B cell (primary cell): ENCODE data around the gene CACNA2D2. TPM values are rescaled to one million over a fixed set of nuclear protein-coding genes. Genes with fewer than 3 reads are reported as not detected.

ENCODE experiments used
- ATAC-seq: fragments of 200-7000 bp; cut with Tn5 transposase; one replicate; pipeline ENCODE4 v1.10.0; 2021; ENCODE audit warnings: low read depth, mild to moderate bottlenecking, moderate number of reproducible peaks, moderate library complexity
- CTCF ChIA-PET: fragments of 350-600 bp; sonication (Branson Sonifier 250); formaldehyde crosslinking; loops from one replicate; lab custom pipeline; 2021; ENCODE audit warnings: antibody characterized with exemption, inconsistent platforms; lab: Charles Lee
- POLR2A ChIA-PET: fragments of 350-600 bp; sonication (Branson Sonifier 250); formaldehyde crosslinking; loops from one replicate; lab custom pipeline; 2021; ENCODE audit warnings: antibody characterized with exemption; lab: Charles Lee
- DNase-seq: peaks from one replicate; pipeline ENCODE4 v3.0.0; 2013
- H2AFZ ChIP-seq: 2 replicates; pipeline ENCODE4 v1.6.1; 2012; ENCODE audit warnings: mild to moderate bottlenecking, low read depth, low read length; ENCODE audit not compliant: insufficient read depth, poor library complexity, severe bottlenecking
- H3K27ac ChIP-seq, 2 donors: 1 replicate in 1 of 2; 2 replicates in 1 of 2; pipeline ENCODE4 v1.5.1; 2012 to 2013; ENCODE audit warnings: low read length in 2 of 2, mild to moderate bottlenecking in 2 of 2, moderate library complexity in 1 of 2
- H3K27me3 ChIP-seq, 4 experiments: fragments of 200-600 bp in 1 of 4; sonication (generic) in 1 of 4; replicated peaks in 1 of 4; 1 replicate in 2 of 4; 2 replicates in 2 of 4; pipeline versions ENCODE4 v1.6.1 to v1.7.0; 2013 to 2016; ENCODE audit warnings: low read length in 3 of 4, mild to moderate bottlenecking in 2 of 4, mixed read lengths in 1 of 4, moderate library complexity in 1 of 4; ENCODE audit not compliant: insufficient read depth in 4 of 4, control insufficient read depth in 3 of 4; ENCODE audit errors: control extremely low read depth in 1 of 4
- H3K36me3 ChIP-seq, 2 experiments: replicated peaks in 1 of 2; 1 replicate in 1 of 2; 2 replicates in 1 of 2; pipeline versions ENCODE4 v1.6.1 to v1.7.1; 2013; ENCODE audit warnings: low read length in 1 of 2; ENCODE audit not compliant: insufficient read depth in 2 of 2, control insufficient read depth in 1 of 2; ENCODE audit errors: control extremely low read depth in 1 of 2, extremely low read depth in 1 of 2
- H3K4me1 ChIP-seq, 2 donors: fragments of 200-600 bp in 1 of 2; sonication (generic) in 1 of 2; 1 replicate in 1 of 2; 2 replicates in 1 of 2; pipeline versions ENCODE4 v1.5.1 to v1.6.1; 2013 to 2017; ENCODE audit warnings: low read length in 2 of 2; ENCODE audit not compliant: control insufficient read depth in 2 of 2, insufficient read depth in 2 of 2
- H3K4me2 ChIP-seq: replicated peaks from 2 replicates; pipeline ENCODE3; 2012; ENCODE audit warnings: mild to moderate bottlenecking, low read depth, low read length; ENCODE audit not compliant: poor library complexity, severe bottlenecking
- H3K4me3 ChIP-seq, 5 experiments: fragments of 200-600 bp in 1 of 5; sonication (generic) in 1 of 5; 1 replicate in 3 of 5; 2 replicates in 2 of 5; pipeline versions ENCODE4 v1.5.1 to v1.7.0; 2011 to 2016; ENCODE audit warnings: low read length in 4 of 5, mild to moderate bottlenecking in 4 of 5, low read depth in 2 of 5, control low read depth in 1 of 5, moderate library complexity in 1 of 5; ENCODE audit not compliant: insufficient read depth in 1 of 5; ENCODE audit errors: control extremely low read depth in 1 of 5, extremely low read depth in 1 of 5
- H3K79me2 ChIP-seq: fragments of 200-600 bp; sonication (generic); one replicate; pipeline ENCODE4 v1.6.0; 2016; ENCODE audit warnings: low read length; ENCODE audit not compliant: control insufficient read depth, insufficient read depth
- H3K9ac ChIP-seq: fragments of 200-600 bp; sonication (generic); 2 replicates; pipeline ENCODE4 v1.6.1; 2017; ENCODE audit warnings: mild to moderate bottlenecking, low read length, moderate library complexity
- H3K9me3 ChIP-seq, 3 donors: one replicate each; pipeline versions ENCODE4 v1.6.1 to v1.7.1; 2013; ENCODE audit warnings: low read length in 2 of 3; ENCODE audit not compliant: control insufficient read depth in 2 of 3, insufficient read depth in 1 of 3; ENCODE audit errors: control extremely low read depth in 1 of 3
- H4K20me1 ChIP-seq: 2 replicates; pipeline ENCODE4 v1.6.0; 2012; ENCODE audit warnings: mild to moderate bottlenecking, low read length; ENCODE audit not compliant: insufficient read depth, control insufficient read depth, poor library complexity, severe bottlenecking
- H3K27ac Mint-ChIP-seq: one replicate; pipeline ENCODE4 v1.8.0; 2021; ENCODE audit warnings: mixed read lengths
- H3K27me3 Mint-ChIP-seq: one replicate; pipeline ENCODE4 v1.8.0; 2021; ENCODE audit warnings: mixed read lengths
- H3K4me1 Mint-ChIP-seq: one replicate; pipeline ENCODE4 v1.8.0; 2021; ENCODE audit warnings: mixed read lengths
- H3K4me3 Mint-ChIP-seq: one replicate; pipeline ENCODE4 v1.8.0; 2021; ENCODE audit warnings: mixed read lengths
- H3K9me3 Mint-ChIP-seq: one replicate; pipeline ENCODE4 v1.8.0; 2022; ENCODE audit warnings: mixed read lengths; ENCODE audit not compliant: insufficient read depth
- EZH2 ChIP-seq: IDR thresholded peaks from 2 replicates; pipeline ENCODE4 v1.6.1; 2012; ENCODE audit warnings: borderline replicate concordance, low read depth, mild to moderate bottlenecking, moderate library complexity, low read length; ENCODE audit not compliant: insufficient read depth, poor library complexity, severe bottlenecking
- WGBS: methylation state at CpG from one replicate; pipeline ENCODE4 v1.1.5; 2013; ENCODE audit warnings: missing lambda C conversion rate; ENCODE audit not compliant: insufficient coverage; 5-methylcytosine and 5-hydroxymethylcytosine counted together
- intact Hi-C: fragments of 100-400 bp; cut with micrococcal nuclease; formaldehyde crosslinking; loops from one replicate; pipeline ENCODE4 v1.10.0; 2022
- polyA plus RNA-seq: library from polyadenylated mRNA; depleted of rRNA; stranded (reverse); fragments of >200 nt; gene quantifications from 2 replicates; pipeline ENCODE4 v1.2.3, GENCODE V29; 2012
- total RNA-seq, 2 donors: library from RNA; stranded (reverse); fragments of 120-200 nt in 1 of 2; gene quantifications; 1 replicate in 1 of 2; 2 replicates in 1 of 2; pipeline versions ENCODE4 v1.2.3 to v1.2.4, GENCODE V29; 2013 to 2022
- TF ChIP-seq, protein P1 (sequence below): fragments of 200-600 bp; IDR thresholded peaks from one replicate; pipeline ENCODE4 v1.8.0; 2022; ENCODE audit warnings: antibody characterized with exemption, mild to moderate bottlenecking

CACNA2D2 gene
- total and polyA plus RNA-seq, 2 donors (not counting 1 experiment from before 2014, with no cell fraction given) = 0.69 to 1.2 TPM

DNA sequence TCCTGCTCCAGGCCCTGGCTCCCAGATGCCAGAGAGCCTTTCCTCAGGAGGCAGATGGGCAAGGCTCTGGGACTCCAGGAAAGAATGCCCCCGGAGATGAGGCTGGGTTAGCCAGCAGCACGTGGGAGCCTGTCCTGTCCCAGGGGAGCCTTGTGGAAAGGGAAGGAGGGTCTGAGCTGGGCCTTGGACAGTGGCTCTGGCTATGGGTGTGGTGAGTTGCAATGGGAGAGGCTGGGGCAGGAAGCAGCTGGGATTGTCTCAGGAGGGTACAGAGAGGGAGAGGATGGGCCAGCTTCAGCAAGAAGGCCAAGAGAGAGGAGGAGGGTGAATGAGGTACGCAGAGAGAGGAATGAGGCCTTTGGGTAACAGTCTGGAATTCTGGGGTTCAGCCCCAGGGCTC is 17.4 kb upstream of the CACNA2D2 start:
- Histone ChIP-seq H4K20me1 (no peaks in the 10 kb centered on the region), H3K9me3 (no peaks in the 10 kb centered on the region), H3K79me2 (no peaks in the 10 kb centered on the region), H3K27me3 (peaks cover 0 to 4% (median 0%) of the 10 kb centered on the region in 4 experiments), H3K4me2 (no peak overlapping the region), H3K36me3 (no peaks in the 10 kb centered on the region), H3K27ac (no peak overlapping the region), H3K4me1 (peaks cover 13 to 21% of the 10 kb centered on the region in 2 donors), H3K9ac (no peak overlapping the region), H3K4me3 (no peak overlapping the region), H2AFZ (no peak overlapping the region)
- ChIA-PET CTCF (no interaction called here), POLR2A (no interaction called here)
- WGBS = 66% methylated on average over 3 of the region's 3 CpGs
- Mint-ChIP-seq H3K27ac (no peak overlapping the region), H3K9me3 (no peaks in the 10 kb centered on the region), H3K4me1 (peaks cover 19% of the 10 kb centered on the region), H3K27me3 (peaks cover 5% of the 10 kb centered on the region), H3K4me3 (no peak overlapping the region)
- no peak for TF ChIP-seq EZH2
- TF ChIP-seq, protein P1, sequence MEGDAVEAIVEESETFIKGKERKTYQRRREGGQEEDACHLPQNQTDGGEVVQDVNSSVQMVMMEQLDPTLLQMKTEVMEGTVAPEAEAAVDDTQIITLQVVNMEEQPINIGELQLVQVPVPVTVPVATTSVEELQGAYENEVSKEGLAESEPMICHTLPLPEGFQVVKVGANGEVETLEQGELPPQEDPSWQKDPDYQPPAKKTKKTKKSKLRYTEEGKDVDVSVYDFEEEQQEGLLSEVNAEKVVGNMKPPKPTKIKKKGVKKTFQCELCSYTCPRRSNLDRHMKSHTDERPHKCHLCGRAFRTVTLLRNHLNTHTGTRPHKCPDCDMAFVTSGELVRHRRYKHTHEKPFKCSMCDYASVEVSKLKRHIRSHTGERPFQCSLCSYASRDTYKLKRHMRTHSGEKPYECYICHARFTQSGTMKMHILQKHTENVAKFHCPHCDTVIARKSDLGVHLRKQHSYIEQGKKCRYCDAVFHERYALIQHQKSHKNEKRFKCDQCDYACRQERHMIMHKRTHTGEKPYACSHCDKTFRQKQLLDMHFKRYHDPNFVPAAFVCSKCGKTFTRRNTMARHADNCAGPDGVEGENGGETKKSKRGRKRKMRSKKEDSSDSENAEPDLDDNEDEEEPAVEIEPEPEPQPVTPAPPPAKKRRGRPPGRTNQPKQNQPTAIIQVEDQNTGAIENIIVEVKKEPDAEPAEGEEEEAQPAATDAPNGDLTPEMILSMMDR = no peak
- intact Hi-C loops = no loop called here
- ATAC-seq (no peak), DNase-seq (no peak)

DNA sequence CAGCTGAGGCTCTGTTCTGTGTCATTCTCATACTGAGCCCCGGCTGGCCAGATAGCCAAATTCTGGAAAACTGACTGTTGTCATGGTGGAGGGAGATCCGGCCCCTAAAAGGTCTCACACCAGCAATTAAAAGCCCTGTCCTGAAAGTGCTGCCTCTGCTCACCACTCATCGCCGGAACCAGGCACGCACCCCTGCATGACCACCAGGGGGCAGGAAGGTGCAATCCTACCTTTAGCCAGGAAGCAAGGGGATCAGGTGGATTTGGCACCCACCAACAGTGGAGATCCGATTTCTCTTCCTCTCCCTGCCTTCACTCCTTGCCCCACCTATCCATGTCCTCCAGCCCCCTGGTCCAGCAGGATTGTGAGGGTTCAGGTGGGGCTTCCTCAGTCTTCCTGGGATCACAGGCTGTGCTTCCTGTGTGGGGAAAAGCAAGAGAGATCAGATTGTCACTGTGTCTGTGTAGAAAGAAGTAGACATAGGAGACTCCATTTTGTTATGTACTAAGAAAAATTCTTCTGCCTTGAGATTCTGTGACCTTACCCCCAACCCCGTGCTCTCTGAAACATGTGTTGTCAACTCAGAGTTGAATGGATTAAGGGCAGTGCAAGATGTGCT is 16.1 kb upstream of the CACNA2D2 start:
- CTCF ChIA-PET = interaction anchor here (0.6 to 2.3 kb wide), 5 partner anchors 11 to 261 kb away, joined by 3 to 13 read pairs (median 3); no protein-coding TSS in a partner anchor
- no peak for TF ChIP-seq EZH2
- TF ChIP-seq, protein P1 = peak; percentile 89
- no peak overlapping the region for H3K4me2 ChIP-seq
- DNase-seq = peak; percentile 74
- no peaks in the 10 kb centered on the region for H3K36me3 ChIP-seq
- peak; percentile 58 for ATAC-seq
- intact Hi-C loops = loop anchor here (5.0 kb wide), 1 partner anchor 48 kb away; the partner anchor contains the start of genes C3orf18 and HEMK1
- peaks cover 0 to 4% (median 0%) of the 10 kb centered on the region in 4 experiments for H3K27me3 ChIP-seq
- no peak overlapping the region for H3K4me3 Mint-ChIP-seq
- no peaks in the 10 kb centered on the region for H4K20me1 ChIP-seq
- H3K27ac ChIP-seq = no peak overlapping the region
- no peaks in the 10 kb centered on the region for H3K9me3 ChIP-seq
- H2AFZ ChIP-seq = no peak overlapping the region
- H3K27ac Mint-ChIP-seq = peak overlapping the region; percentile 33
- H3K27me3 Mint-ChIP-seq = peaks cover 5% of the 10 kb centered on the region
- H3K4me3 ChIP-seq = no peak overlapping the region
- peaks cover 32% of the 10 kb centered on the region for H3K4me1 Mint-ChIP-seq
- peaks cover 26 to 34% of the 10 kb centered on the region in 2 donors for H3K4me1 ChIP-seq
- WGBS = 0% methylated on average over 4 of the region's 7 CpGs
- POLR2A ChIA-PET = no interaction called here
- H3K9ac ChIP-seq = no peak overlapping the region
- no peaks in the 10 kb centered on the region for H3K9me3 Mint-ChIP-seq
- H3K79me2 ChIP-seq = no peaks in the 10 kb centered on the region
